Endothelial cell of umbilical vein (primary cell): Measurements from ENCODE around the gene NAV3. TPM values are rescaled to one million over a fixed set of nuclear protein-coding genes. Genes with fewer than 3 reads are reported as not detected.

Source experiments
- BruUV-seq: library from RNA; stranded (reverse); fragments of 400-500 nt; replicated peaks from 2 replicates; lab custom pipeline; 2021; lab: Mats Ljungman, UMichigan
- CTCF ChIA-PET: fragments of 300-600, 350-600 bp; sonication (Branson Sonifier 250); formaldehyde crosslinking; loops from one replicate; lab custom pipeline; 2021; ENCODE audit warnings: antibody characterized with exemption, inconsistent platforms; lab: Charles Lee
- POLR2A ChIA-PET: fragments of 300-600, 350-600 bp; sonication (Branson Sonifier 250); formaldehyde crosslinking; loops from one replicate; lab custom pipeline; 2021; ENCODE audit warnings: antibody characterized with exemption, inconsistent platforms; lab: Charles Lee
- DNase-seq: peaks from one replicate; pipeline ENCODE4 v3.0.0-alpha.2; 2011; ENCODE audit warnings: low read depth, low spot score
- FAIRE-seq: peaks from 2 replicates; lab custom pipeline; 2011; peaks lifted over from hg19 to GRCh38; lab: Jason Lieb, UNC
- H2AFZ ChIP-seq: 2 replicates; pipeline ENCODE4 v1.6.0; 2012; ENCODE audit warnings: low read depth, low read length, control low read depth, inconsistent platforms
- H3K27ac ChIP-seq: 2 replicates; pipeline ENCODE4 v1.5.1; 2011; ENCODE audit warnings: low read depth, mild to moderate bottlenecking, control low read depth, low read length, moderate library complexity; ENCODE audit not compliant: insufficient read depth
- H3K27me3 ChIP-seq, 2 experiments: 2 replicates each; pipeline versions ENCODE4 v1.6.0 to v1.6.1; 2011; ENCODE audit warnings: low read length in 2 of 2, mixed read lengths in 1 of 2; ENCODE audit not compliant: control insufficient read depth in 2 of 2, insufficient read depth in 2 of 2
- H3K36me3 ChIP-seq, 2 experiments: 2 replicates in 1 of 2; 3 replicates in 1 of 2; pipeline ENCODE4 v1.5.1; 2011; ENCODE audit warnings: low read length in 2 of 2, mild to moderate bottlenecking in 1 of 2, moderate library complexity in 1 of 2; ENCODE audit not compliant: control insufficient read depth in 2 of 2, insufficient read depth in 2 of 2; ENCODE audit errors: extremely low read depth in 1 of 2
- H3K4me1 ChIP-seq: 3 replicates; pipeline ENCODE4 v1.5.1; 2011; ENCODE audit warnings: mild to moderate bottlenecking, low read length; ENCODE audit not compliant: control insufficient read depth, insufficient read depth; ENCODE audit errors: extremely low read depth
- H3K4me2 ChIP-seq: 2 replicates; pipeline ENCODE4 v1.6.1; 2011; ENCODE audit warnings: low read length, control low read depth, mixed read lengths; ENCODE audit not compliant: insufficient read depth
- H3K4me3 ChIP-seq, 3 experiments: fragments of 200-600 bp in 1 of 3; sonication (generic), shearing (Covaris generic) in 1 of 3; replicated peaks in 1 of 3; 2 replicates each; pipeline ENCODE4 v1.5.1; 2011 to 2016; ENCODE audit warnings: control low read depth in 3 of 3, low read length in 3 of 3, mild to moderate bottlenecking in 2 of 3, inconsistent platforms in 1 of 3, low read depth in 1 of 3, moderate library complexity in 1 of 3; ENCODE audit not compliant: insufficient read depth in 1 of 3
- H3K79me2 ChIP-seq: 2 replicates; pipeline ENCODE4 v1.6.0; 2012; ENCODE audit warnings: low read length, inconsistent platforms; ENCODE audit not compliant: control insufficient read depth, insufficient read depth
- H3K9ac ChIP-seq: replicated peaks from 2 replicates; pipeline ENCODE3; 2011; ENCODE audit warnings: low read length, control low read depth; ENCODE audit not compliant: insufficient read depth; ENCODE audit errors: extremely low read depth
- H3K9me1 ChIP-seq: replicated peaks from 3 replicates; pipeline ENCODE4 v1.6.0; 2011; ENCODE audit warnings: mild to moderate bottlenecking, low read length; ENCODE audit not compliant: control insufficient read depth, insufficient read depth; ENCODE audit errors: extremely low read depth
- H3K9me3 ChIP-seq: replicated peaks from 2 replicates; pipeline ENCODE4 v1.5.1; 2012; ENCODE audit warnings: low read length, inconsistent platforms; ENCODE audit not compliant: control insufficient read depth, insufficient read depth
- H4K20me1 ChIP-seq: replicated peaks from 2 replicates; pipeline ENCODE3; 2011; ENCODE audit warnings: mild to moderate bottlenecking, low read length; ENCODE audit not compliant: control insufficient read depth, insufficient read depth; ENCODE audit errors: extremely low read depth
- CTCF ChIP-seq, 2 donors: IDR thresholded peaks; 1 replicate in 1 of 2; 2 replicates in 1 of 2; pipeline ENCODE4 v1.5.1; 2011; ENCODE audit warnings: low read length in 2 of 2, mild to moderate bottlenecking in 2 of 2, moderate library complexity in 2 of 2, control low read depth in 1 of 2, inconsistent platforms in 1 of 2, low read depth in 1 of 2; ENCODE audit not compliant: insufficient read depth in 1 of 2; ENCODE audit errors: extremely low read depth in 1 of 2
- EZH2 ChIP-seq: IDR thresholded peaks from 2 replicates; pipeline ENCODE4 v1.6.1; 2012; ENCODE audit warnings: borderline replicate concordance, low read depth, mild to moderate bottlenecking, moderate library complexity, low read length, inconsistent platforms; ENCODE audit not compliant: severe bottlenecking
- FOS ChIP-seq: IDR thresholded peaks from 2 replicates; pipeline ENCODE4 v1.6.1; 2011; ENCODE audit warnings: mild to moderate bottlenecking, low read length, moderate library complexity, borderline replicate concordance; ENCODE audit not compliant: insufficient read depth
- GATA2 ChIP-seq: IDR thresholded peaks from 2 replicates; pipeline ENCODE4 v1.7.0; 2011; ENCODE audit warnings: low read depth, mild to moderate bottlenecking, moderate library complexity, mixed read lengths, low read length; ENCODE audit not compliant: insufficient read length, insufficient read depth
- JUN ChIP-seq: IDR thresholded peaks from 2 replicates; pipeline ENCODE4 v1.6.1; 2011; ENCODE audit warnings: borderline replicate concordance, low read depth; ENCODE audit not compliant: insufficient read length, insufficient read depth
- MAX ChIP-seq: IDR thresholded peaks from 2 replicates; pipeline ENCODE4 v1.6.1; 2011; ENCODE audit not compliant: insufficient read depth, insufficient read length
- MYC ChIP-seq: IDR thresholded peaks from one replicate; pipeline ENCODE4 v1.6.1; 2011; ENCODE audit warnings: mild to moderate bottlenecking, low read depth, low read length
- POLR2A ChIP-seq: IDR thresholded peaks from 2 replicates; pipeline ENCODE4 v1.6.1; 2012; ENCODE audit warnings: low read depth, mild to moderate bottlenecking, control low read depth, low read length
- POLR2AphosphoS5 ChIP-seq: IDR thresholded peaks from 2 replicates; pipeline ENCODE4 v1.6.1; 2012; ENCODE audit warnings: low read depth, mild to moderate bottlenecking, control low read depth, low read length, moderate library complexity; ENCODE audit not compliant: insufficient read depth
- dilution Hi-C: fragments of 300-500 bp; cut with MboI; formaldehyde crosslinking; loops from one replicate; pipeline ENCODE4 v1.15.0; 2019; ENCODE audit warnings: low sequenced_read_pairs; ENCODE audit not compliant: extremely low pct_ligation_motif_present
- intact Hi-C: fragments of 100-400 bp; cut with micrococcal nuclease; formaldehyde crosslinking; loops from one replicate; pipeline ENCODE4 v1.10.0; 2022
- polyA plus RNA-seq, 4 experiments: library from polyadenylated mRNA; depleted of rRNA in 3 of 4; stranded (reverse) in 3 of 4; unstranded in 1 of 4; fragments of >200 nt; gene quantifications; 2 replicates each; pipeline versions ENCODE4 v1.2.1 to v1.2.3, GENCODE V29; 2011 to 2012; ENCODE audit warnings: missing spikeins in 1 of 4
- total RNA-seq: library from RNA; stranded (reverse); gene quantifications from 2 replicates; pipeline ENCODE4 v1.2.3, GENCODE V29; 2021

NAV3 gene
- total and polyA plus RNA-seq, 2 donors (not counting 3 experiments of a cell fraction or from before 2014, with no cell fraction given): 6.7 to 40.1 TPM

- H3K9me1 ChIP-seq: no peaks in the 10 kb centered on the region
- DNase-seq (no peak), FAIRE-seq (no peak)
- CTCF ChIA-PET: interaction anchor here (4.0 kb wide), 1 partner anchor 191 kb away, joined by 22 read pairs; no protein-coding TSS in a partner anchor
- H3K79me2 ChIP-seq: no peaks in the 10 kb centered on the region
- H2AFZ ChIP-seq: no peak overlapping the region
- no peak overlapping the region for H3K4me3 ChIP-seq
- no peak overlapping the region for H3K27ac ChIP-seq
- dilution Hi-C loops: no loop called here
- no TSS peak for BruUV-seq
- H3K27me3 ChIP-seq: no peaks in the 10 kb centered on the region
- no peaks in the 10 kb centered on the region for H3K36me3 ChIP-seq
- H3K9ac ChIP-seq: no peak overlapping the region
- intact Hi-C loops: no loop called here
- no peaks in the 10 kb centered on the region for H3K9me3 ChIP-seq
- no peak for TF ChIP-seq MYC
- TF ChIP-seq EZH2: no peak
- no peak for TF ChIP-seq MAX
- no peak for TF ChIP-seq GATA2
- no peak for TF ChIP-seq FOS
- TF ChIP-seq POLR2AphosphoS5: no peak
- no peak for TF ChIP-seq POLR2A
- no peak for TF ChIP-seq JUN
- TF ChIP-seq CTCF (IDR thresholded peaks at IDR 0.05; ENCODE audit: extremely low read depth in 1 of 2, insufficient read depth in 1 of 2, low read depth in 1 of 2, low read length in 2 of 2): no peak
- H4K20me1 ChIP-seq: no peaks in the 10 kb centered on the region
- H3K4me1 ChIP-seq: no peaks in the 10 kb centered on the region
- POLR2A ChIA-PET: no interaction called here
- H3K4me2 ChIP-seq: no peak overlapping the region
Observed at GRCh38 chr12:77916276-77916675, 85.6 kb downstream of the NAV3 start.
